ENCODE data around the gene C3orf22.
A peak's percentile ranks its signal among the peaks of the same experiment; 100 is the strongest.

C3orf22 gene

GRCh38 chr3:126527006-126527405, 31.7 kb downstream of the C3orf22 start:
- DNase-seq, result no peak

- no peak for DNase-seq
These were observed 32.1 kb downstream of the C3orf22 start for GRCh38 chr3:126526668-126527005.

GRCh38 chr3:126525853-126526667, 32.7 kb downstream of the C3orf22 start:
- no peak for DNase-seq

GRCh38 chr3:126525091-126525852, 33.5 kb downstream of the C3orf22 start:
- DNase-seq, result no peak

GRCh38 chr3:126524429-126524988, 34.2 kb downstream of the C3orf22 start:
- DNase-seq, result no peak

GRCh38 chr3:126523745-126524428, 34.8 kb downstream of the C3orf22 start, which contains the start of gene CHST13:
CHST13 (plus strand) TSS chr3:126524155; CDS start chr3:126524333, 178 bp downstream.
- DNase-seq, result no peak

- peak; percentile 29 for DNase-seq
These were observed 36.4 kb downstream of the C3orf22 start for GRCh38 chr3:126522363-126522788.

- no peak for DNase-seq
These were observed 37.4 kb downstream of the C3orf22 start for GRCh38 chr3:126521122-126521891.

GRCh38 chr3:126519506-126520455, 39.0 kb downstream of the C3orf22 start:
- no peak for DNase-seq

- DNase-seq, result no peak
These were observed 40.0 kb downstream of the C3orf22 start for GRCh38 chr3:126518779-126519177.

GRCh38 chr3:126517986-126518778, 40.5 kb downstream of the C3orf22 start:
- DNase-seq, result no peak

- DNase-seq, result no peak
These were observed 41.3 kb downstream of the C3orf22 start, which contains the start of gene UROC1 for GRCh38 chr3:126517291-126517951. UROC1 (minus strand) TSS chr3:126517773; CDS start chr3:126517719, 54 bp downstream.

GRCh38 chr3:126516936-126517290, 41.8 kb downstream of the C3orf22 start:
- DNase-seq, result no peak

- DNase-seq, result no peak
These were observed 42.4 kb downstream of the C3orf22 start for GRCh38 chr3:126516152-126516935.

GRCh38 chr3:126515066-126515706, 43.5 kb downstream of the C3orf22 start:
- DNase-seq, result no peak

- DNase-seq, result no peak
These were observed 44.6 kb downstream of the C3orf22 start for GRCh38 chr3:126514161-126514560.

GRCh38 chr3:126512916-126513650, 45.6 kb downstream of the C3orf22 start:
- DNase-seq, result no peak

- no peak for DNase-seq
These were observed 46.7 kb downstream of the C3orf22 start for GRCh38 chr3:126512026-126512425.

Data from NCI-H1092 (cell line).